SK-N-SH (cell line): ENCODE data around the gene RAB7A. TPM values are rescaled to one million over a fixed set of nuclear protein-coding genes. Genes with fewer than 3 reads are reported as not detected.
A peak's percentile ranks its signal among the peaks of the same experiment; 100 is the strongest.

Experiments
- CTCF ChIA-PET: fragments of 300-600, 350-600 bp; formaldehyde crosslinking; extraction: SDS; loops from one replicate; lab custom pipeline; 2021; lab: Yijun Ruan, JAX
- POLR2A ChIA-PET: fragments of 350-600 bp; sonication (Branson Sonifier 250); formaldehyde crosslinking; extraction: SDS; loops from one replicate; lab custom pipeline; 2020; ENCODE audit warnings: antibody characterized with exemption, inconsistent platforms; lab: Yijun Ruan, JAX
- DNase-seq: peaks from one replicate; pipeline ENCODE4 v3.0.0; 2012
- H2AFZ ChIP-seq: fragments of 200-600 bp; sonication (generic); 2 replicates; pipeline ENCODE4 v1.8.1; 2016; ENCODE audit warnings: antibody characterized with exemption, mild to moderate bottlenecking, low read depth
- H3F3A ChIP-seq: fragments of 200-600 bp; sonication (generic); replicated peaks from 2 replicates; pipeline ENCODE3; 2016; ENCODE audit warnings: antibody characterized with exemption, mild to moderate bottlenecking; ENCODE audit not compliant: insufficient read depth
- H3K27ac ChIP-seq, 2 experiments: fragments of 200-500 bp in 1 of 2; fragments of 200-600 bp in 1 of 2; sonication (Bioruptor generic) in 1 of 2; sonication (generic), shearing (Covaris generic) in 1 of 2; 2 replicates each; pipeline versions ENCODE4 v1.5.1 to v1.6.1; 2014 to 2016; ENCODE audit warnings: low read depth in 2 of 2, inconsistent platforms in 1 of 2, low read length in 1 of 2, mild to moderate bottlenecking in 1 of 2, mixed read lengths in 1 of 2
- H3K27me3 ChIP-seq: fragments of 200-600 bp; sonication (generic), shearing (Covaris generic); 2 replicates; pipeline ENCODE4 v1.6.1; 2016; ENCODE audit warnings: mixed run types; ENCODE audit not compliant: insufficient read depth
- H3K36me3 ChIP-seq, 2 experiments: fragments of 200-500 bp in 1 of 2; fragments of 200-600 bp in 1 of 2; sonication (Bioruptor generic) in 1 of 2; sonication (generic) in 1 of 2; replicated peaks in 1 of 2; 2 replicates each; pipeline versions ENCODE3 to v1.5.1; 2014 to 2016; ENCODE audit warnings: low read length in 1 of 2, mild to moderate bottlenecking in 1 of 2; ENCODE audit not compliant: insufficient read depth in 2 of 2, control insufficient read depth in 1 of 2
- H3K4me1 ChIP-seq, 2 experiments: fragments of 200-500 bp in 1 of 2; fragments of 200-600 bp in 1 of 2; sonication (Bioruptor generic) in 1 of 2; sonication (generic), shearing (Covaris generic) in 1 of 2; 2 replicates each; pipeline versions ENCODE4 v1.5.1 to v1.6.1; 2014 to 2016; ENCODE audit warnings: low read depth in 1 of 2, low read length in 1 of 2, mixed run types in 1 of 2; ENCODE audit not compliant: insufficient read depth in 2 of 2, control insufficient read depth in 1 of 2
- H3K4me2 ChIP-seq: fragments of 200-600 bp; sonication (generic), shearing (Covaris generic); 2 replicates; pipeline ENCODE4 v1.6.1; 2017; ENCODE audit warnings: mixed run types
- H3K4me3 ChIP-seq, 2 experiments: fragments of 200-500 bp in 1 of 2; fragments of 200-600 bp in 1 of 2; sonication (Bioruptor generic) in 1 of 2; sonication (generic), shearing (Covaris generic) in 1 of 2; 2 replicates each; pipeline versions ENCODE4 v1.5.1 to v1.8.1; 2014 to 2016; ENCODE audit warnings: low read depth in 2 of 2, inconsistent platforms in 1 of 2, low read length in 1 of 2, mild to moderate bottlenecking in 1 of 2, mixed read lengths in 1 of 2, moderate library complexity in 1 of 2
- H3K79me2 ChIP-seq: fragments of 200-600 bp; sonication (generic); 2 replicates; pipeline ENCODE4 v1.8.1; 2017; ENCODE audit warnings: mild to moderate bottlenecking; ENCODE audit not compliant: insufficient read depth
- H3K9ac ChIP-seq: fragments of 200-600 bp; sonication (generic); 2 replicates; pipeline ENCODE4 v1.6.1; 2017; ENCODE audit warnings: mixed run types
- H3K9me2 ChIP-seq: fragments of 200-600 bp; sonication (generic); 2 replicates; pipeline ENCODE4 v1.6.1; 2017; ENCODE audit warnings: mixed run types
- H3K9me3 ChIP-seq: fragments of 200-600 bp; sonication (generic); 2 replicates; pipeline ENCODE4 v1.6.1; 2017; ENCODE audit warnings: mixed run types, mild to moderate bottlenecking, moderate library complexity
- H4K20me1 ChIP-seq: fragments of 200-600 bp; sonication (generic); 2 replicates; pipeline ENCODE4 v1.6.1; 2017; ENCODE audit warnings: mild to moderate bottlenecking, mixed run types; ENCODE audit not compliant: insufficient read depth
- EZH2phosphoT487 ChIP-seq: fragments of 200-600 bp; sonication (generic); IDR thresholded peaks from 2 replicates; pipeline ENCODE4 v1.6.1; 2017; ENCODE audit warnings: low read depth, mixed run types, mild to moderate bottlenecking, antibody characterized with exemption, moderate library complexity, borderline replicate concordance
- MAX ChIP-seq: IDR thresholded peaks from 2 replicates; pipeline ENCODE4 v1.4.0; 2012; ENCODE audit warnings: low read depth
- MXI1 ChIP-seq: IDR thresholded peaks from 2 replicates; pipeline ENCODE4 v1.6.1; 2012; ENCODE audit warnings: mild to moderate bottlenecking, low read depth, low read length, improper control_type of control experiment
- NFIC ChIP-seq: IDR thresholded peaks from 2 replicates; pipeline ENCODE4 v1.4.0; 2012; ENCODE audit warnings: borderline replicate concordance
- PBX3 ChIP-seq: IDR thresholded peaks from 2 replicates; pipeline ENCODE4; 2012
- RCOR1 ChIP-seq: fragments of 150-350 bp; IDR thresholded peaks from 2 replicates; pipeline ENCODE4 v1.6.1; 2017; ENCODE audit warnings: antibody characterized with exemption, low read length
- SMC3 ChIP-seq: IDR thresholded peaks from 2 replicates; pipeline ENCODE4 v1.6.1; 2012; ENCODE audit warnings: low read depth, low read length, improper control_type of control experiment
- TEAD4 ChIP-seq: IDR thresholded peaks from 2 replicates; pipeline ENCODE4 v1.4.0; 2012; ENCODE audit warnings: mild to moderate bottlenecking, borderline replicate concordance; ENCODE audit not compliant: insufficient read depth
- WGBS: methylation state at CpG from one replicate; pipeline ENCODE4 v1.1.6; 2017; ENCODE audit warnings: low lambda C conversion rate; 5-methylcytosine and 5-hydroxymethylcytosine counted together
- polyA plus RNA-seq, 3 experiments: library from polyadenylated mRNA; depleted of rRNA; stranded (reverse); fragments of >200 nt; gene quantifications; 2 replicates each; pipeline ENCODE4 v1.2.3, GENCODE V29; 2012
- TF ChIP-seq, protein P1 (sequence below): fragments of 200-600 bp; sonication (generic); IDR thresholded peaks from 2 replicates; pipeline ENCODE4 v1.6.1; 2017; ENCODE audit warnings: antibody characterized with exemption, mild to moderate bottlenecking, moderate library complexity

RAB7A gene
- polyA plus RNA-seq, 1 of the 3 experiments (the other 2 are of a cell fraction) = 271 TPM

DNA sequence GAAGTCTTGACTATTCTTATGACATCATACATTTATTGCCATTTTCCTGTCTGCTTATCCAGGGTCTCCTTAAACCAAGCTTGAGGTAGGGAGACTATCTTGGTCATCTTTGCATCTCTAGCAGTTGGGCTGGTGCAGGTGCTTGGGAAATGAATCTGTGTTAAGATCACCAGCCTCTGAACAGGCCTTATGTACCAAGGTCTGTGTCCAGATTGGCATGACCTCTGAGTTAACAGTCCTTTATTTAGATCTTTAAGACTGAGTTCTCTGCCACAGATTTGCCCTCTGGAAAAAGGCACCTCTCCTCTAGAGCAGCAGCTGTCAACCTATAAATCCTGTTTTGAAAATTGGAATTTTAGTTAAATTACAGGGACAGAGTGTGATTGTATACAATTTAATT lies 35.4 kb downstream of the RAB7A start:
- H3K79me2 ChIP-seq = peaks cover 95% of the 10 kb centered on the region
- H3K36me3 ChIP-seq = peaks cover 4 to 5% of the 10 kb centered on the region in 2 experiments
- no peaks in the 10 kb centered on the region for H3F3A ChIP-seq
- no peak overlapping the region for H3K4me2 ChIP-seq
- H3K4me1 ChIP-seq = peaks cover 0 to 10% of the 10 kb centered on the region in 2 experiments; a peak in 2 of 4 replicates
- H3K9ac ChIP-seq = no peak overlapping the region
- H4K20me1 ChIP-seq = peaks cover 85% of the 10 kb centered on the region
- no peak overlapping the region for H2AFZ ChIP-seq
- TF ChIP-seq NFIC (no peak), TEAD4 (no peak)
- CTCF ChIA-PET = interaction anchor here (1.0 kb wide), 1 partner anchor 81 kb away, joined by 3 read pairs; no protein-coding TSS in a partner anchor
- no peak overlapping the region for H3K4me3 ChIP-seq
- H3K9me3 ChIP-seq = no peaks in the 10 kb centered on the region
- POLR2A ChIA-PET = no interaction called here
- no peaks in the 10 kb centered on the region for H3K27me3 ChIP-seq
- H3K27ac ChIP-seq = peak overlapping the region in 1 of 2 experiments; percentile 25; a peak in 2 of 4 replicates
- no peak for DNase-seq
- H3K9me2 ChIP-seq = no peaks in the 10 kb centered on the region

DNA sequence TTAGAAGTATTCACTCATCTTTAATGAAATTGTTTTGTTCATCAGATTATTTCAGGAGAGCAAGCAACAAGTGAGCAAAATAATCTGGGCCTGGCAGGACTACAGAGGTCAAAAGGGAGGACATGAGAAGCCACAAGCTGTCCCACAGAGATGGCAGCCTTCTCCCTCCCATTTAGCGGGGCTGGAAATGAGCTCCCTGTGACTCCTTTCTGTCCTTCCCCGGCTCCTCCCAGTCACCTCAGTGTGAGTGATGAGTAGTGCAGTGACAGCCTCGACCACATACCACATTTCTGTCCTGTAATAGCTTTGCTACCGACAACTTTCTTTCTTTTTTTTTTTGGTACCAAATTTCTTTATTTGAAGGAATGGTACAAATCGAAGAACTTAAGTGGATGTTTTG lies 38.0 kb downstream of the RAB7A start:
- CTCF ChIA-PET = interaction anchor here (0.6 to 1.1 kb wide), 3 partner anchors 31 to 699 kb away, joined by 3 to 6 read pairs (median 3); no protein-coding TSS in a partner anchor
- no peaks in the 10 kb centered on the region for H3K9me2 ChIP-seq
- no peaks in the 10 kb centered on the region for H3K27me3 ChIP-seq
- no peaks in the 10 kb centered on the region for H3F3A ChIP-seq
- peaks cover 4 to 5% of the 10 kb centered on the region in 2 experiments for H3K36me3 ChIP-seq
- DNase-seq = no peak
- H3K9me3 ChIP-seq = no peaks in the 10 kb centered on the region
- WGBS = 95% methylated on average over 5 of the region's 5 CpGs
- H3K4me2 ChIP-seq = no peak overlapping the region
- peaks cover 97% of the 10 kb centered on the region for H3K79me2 ChIP-seq
- TF ChIP-seq, protein P1, sequence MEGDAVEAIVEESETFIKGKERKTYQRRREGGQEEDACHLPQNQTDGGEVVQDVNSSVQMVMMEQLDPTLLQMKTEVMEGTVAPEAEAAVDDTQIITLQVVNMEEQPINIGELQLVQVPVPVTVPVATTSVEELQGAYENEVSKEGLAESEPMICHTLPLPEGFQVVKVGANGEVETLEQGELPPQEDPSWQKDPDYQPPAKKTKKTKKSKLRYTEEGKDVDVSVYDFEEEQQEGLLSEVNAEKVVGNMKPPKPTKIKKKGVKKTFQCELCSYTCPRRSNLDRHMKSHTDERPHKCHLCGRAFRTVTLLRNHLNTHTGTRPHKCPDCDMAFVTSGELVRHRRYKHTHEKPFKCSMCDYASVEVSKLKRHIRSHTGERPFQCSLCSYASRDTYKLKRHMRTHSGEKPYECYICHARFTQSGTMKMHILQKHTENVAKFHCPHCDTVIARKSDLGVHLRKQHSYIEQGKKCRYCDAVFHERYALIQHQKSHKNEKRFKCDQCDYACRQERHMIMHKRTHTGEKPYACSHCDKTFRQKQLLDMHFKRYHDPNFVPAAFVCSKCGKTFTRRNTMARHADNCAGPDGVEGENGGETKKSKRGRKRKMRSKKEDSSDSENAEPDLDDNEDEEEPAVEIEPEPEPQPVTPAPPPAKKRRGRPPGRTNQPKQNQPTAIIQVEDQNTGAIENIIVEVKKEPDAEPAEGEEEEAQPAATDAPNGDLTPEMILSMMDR = no peak
- TF ChIP-seq EZH2phosphoT487 (no peak), SMC3 (no peak), MXI1 (no peak)
- POLR2A ChIA-PET = interaction anchor here (0.6 kb wide), 1 partner anchor 27 kb away, joined by 3 read pairs; no protein-coding TSS in a partner anchor
- H4K20me1 ChIP-seq = peaks cover 92% of the 10 kb centered on the region
- no peak overlapping the region for H2AFZ ChIP-seq
- H3K27ac ChIP-seq = no peak overlapping the region
- H3K4me1 ChIP-seq = peaks cover 0 to 15% of the 10 kb centered on the region in 2 experiments; a peak in 2 of 4 replicates
- H3K4me3 ChIP-seq = no peak overlapping the region
- H3K9ac ChIP-seq = no peak overlapping the region

DNA sequence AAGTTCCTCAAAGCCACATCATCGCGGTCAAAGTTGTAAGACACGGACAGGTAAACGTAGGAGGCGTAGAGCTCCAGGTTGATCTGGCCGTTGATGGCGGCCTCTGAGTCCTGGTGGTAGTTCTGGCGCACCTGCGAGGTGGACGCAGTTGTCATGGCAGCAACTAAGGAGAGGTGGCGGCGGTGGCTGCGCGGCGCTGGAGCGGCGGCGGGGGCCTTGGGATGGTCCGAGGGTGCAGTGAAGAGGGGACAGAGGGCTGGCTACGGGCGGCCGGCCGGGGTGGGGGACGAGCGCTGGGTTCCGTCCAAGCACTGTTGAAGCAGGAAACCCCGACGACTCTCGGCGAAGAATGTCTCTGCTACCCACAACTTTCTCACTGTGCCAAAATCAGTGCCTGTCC lies 38.9 kb downstream of the RAB7A start:
- peaks cover 97% of the 10 kb centered on the region for H3K79me2 ChIP-seq
- no peak for DNase-seq
- H3K9ac ChIP-seq = no peak overlapping the region
- no peaks in the 10 kb centered on the region for H3K27me3 ChIP-seq
- no peak overlapping the region for H3K4me2 ChIP-seq
- H3K4me3 ChIP-seq = no peak overlapping the region
- WGBS = 97% methylated on average over 27 of the region's 30 CpGs
- H3K36me3 ChIP-seq = peaks cover 4 to 5% of the 10 kb centered on the region in 2 experiments
- POLR2A ChIA-PET = no interaction called here
- no peaks in the 10 kb centered on the region for H3K9me3 ChIP-seq
- peaks cover 92% of the 10 kb centered on the region for H4K20me1 ChIP-seq
- H3K9me2 ChIP-seq = no peaks in the 10 kb centered on the region
- no peak for TF ChIP-seq PBX3
- no peak for TF ChIP-seq RCOR1
- TF ChIP-seq MAX = no peak
- no peaks in the 10 kb centered on the region for H3F3A ChIP-seq
- CTCF ChIA-PET = interaction anchor here (1.1 kb wide), 1 partner anchor 30 kb away, joined by 3 read pairs; no protein-coding TSS in a partner anchor
- no peak overlapping the region for H3K27ac ChIP-seq
- H2AFZ ChIP-seq = no peak overlapping the region
- peaks cover 0 to 14% of the 10 kb centered on the region in 2 experiments; a peak in 1 of 4 replicates for H3K4me1 ChIP-seq
